Left hindlimb (tissue), 1 donor: ENCODE measurements around the gene TSG101.

Experiments used
- DNase-seq: peaks from one replicate; pipeline ENCODE4 v3.0.0-alpha.2; 2018

Gene TSG101

GRCh38 chr11:18526521-18527296 lies at the start of gene TSG101:
TSG101 (minus strand) TSS chr11:18526942; CDS start chr11:18526816, 126 bp downstream.
- DNase-seq, result peak; percentile 97

DNA sequence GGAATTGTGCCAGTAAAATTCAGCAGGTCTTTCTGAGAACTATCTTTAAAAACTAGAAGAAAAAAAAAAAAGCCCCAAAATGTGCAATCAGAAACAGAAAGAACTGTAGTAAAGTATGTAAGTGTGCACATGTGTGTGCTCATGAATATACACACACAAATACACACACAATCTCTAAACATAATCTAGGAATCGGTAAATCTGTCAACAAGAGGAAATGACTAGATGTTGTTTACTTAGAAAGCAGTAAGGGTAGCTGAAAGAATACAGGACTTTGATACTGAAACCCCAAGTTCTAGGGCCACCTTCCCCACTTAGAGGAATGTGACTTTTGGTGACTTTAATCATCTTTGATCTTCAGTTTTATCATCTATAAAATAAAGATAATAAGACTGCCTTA lies 48.6 kb upstream of the TSG101 start:
- no peak for DNase-seq

DNA sequence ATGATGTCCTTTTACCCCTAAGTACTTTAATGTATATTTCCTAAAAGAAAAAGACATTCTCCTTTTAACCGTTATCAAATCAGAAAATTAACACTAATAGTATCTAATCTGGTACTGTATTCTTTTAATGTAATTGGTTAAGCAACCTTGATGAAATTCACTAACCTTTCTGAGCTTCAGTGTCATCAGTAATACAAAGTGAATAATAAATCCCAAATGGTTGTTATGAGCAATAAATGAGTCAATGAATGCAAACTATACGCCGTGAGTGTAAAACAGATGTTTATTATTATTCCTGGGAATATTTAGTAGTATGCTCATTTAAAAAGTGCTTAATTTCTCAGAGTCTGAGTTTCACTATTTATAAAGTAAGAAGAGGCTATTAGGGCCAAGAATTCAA lies 40.3 kb upstream of the TSG101 start:
- no peak for DNase-seq

DNA sequence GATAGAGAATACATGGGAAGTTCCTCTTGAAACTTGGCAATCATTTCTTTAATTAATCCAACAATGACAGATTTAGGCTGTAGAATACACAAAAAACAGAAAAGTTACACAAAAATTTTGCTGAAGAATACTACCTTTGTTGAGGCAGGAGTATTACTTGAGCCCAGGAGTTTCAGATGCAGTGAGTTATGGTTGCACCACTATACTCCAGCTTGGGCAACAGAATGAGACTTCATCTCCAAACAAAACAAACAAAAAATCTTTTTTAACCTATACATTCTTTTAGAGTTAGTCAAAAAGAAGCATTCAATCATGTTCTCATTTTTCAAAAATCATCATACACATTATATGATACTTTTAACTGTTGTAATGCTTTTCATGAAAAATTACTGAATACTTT lies 39.7 kb upstream of the TSG101 start:
- DNase-seq, result no peak

DNA sequence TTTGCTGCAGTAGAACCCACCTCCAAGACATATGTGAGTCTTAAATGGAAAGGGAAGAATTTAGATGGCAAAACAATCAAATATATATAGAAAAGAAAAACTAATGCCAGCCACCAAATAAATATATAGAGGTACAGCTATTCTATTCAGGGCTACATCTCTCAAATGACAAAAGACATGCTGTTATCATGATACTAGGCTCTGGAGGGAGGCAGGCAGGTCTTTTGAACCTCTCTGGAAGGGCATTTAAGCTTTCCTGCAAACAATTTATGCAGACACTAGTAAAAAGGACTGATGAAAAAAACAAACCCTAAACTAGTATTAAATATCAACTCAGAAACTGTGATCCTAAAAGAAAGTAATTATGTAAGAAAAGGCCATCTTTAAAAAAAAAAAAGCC lies 37.4 kb upstream of the TSG101 start:
- no peak for DNase-seq

DNA sequence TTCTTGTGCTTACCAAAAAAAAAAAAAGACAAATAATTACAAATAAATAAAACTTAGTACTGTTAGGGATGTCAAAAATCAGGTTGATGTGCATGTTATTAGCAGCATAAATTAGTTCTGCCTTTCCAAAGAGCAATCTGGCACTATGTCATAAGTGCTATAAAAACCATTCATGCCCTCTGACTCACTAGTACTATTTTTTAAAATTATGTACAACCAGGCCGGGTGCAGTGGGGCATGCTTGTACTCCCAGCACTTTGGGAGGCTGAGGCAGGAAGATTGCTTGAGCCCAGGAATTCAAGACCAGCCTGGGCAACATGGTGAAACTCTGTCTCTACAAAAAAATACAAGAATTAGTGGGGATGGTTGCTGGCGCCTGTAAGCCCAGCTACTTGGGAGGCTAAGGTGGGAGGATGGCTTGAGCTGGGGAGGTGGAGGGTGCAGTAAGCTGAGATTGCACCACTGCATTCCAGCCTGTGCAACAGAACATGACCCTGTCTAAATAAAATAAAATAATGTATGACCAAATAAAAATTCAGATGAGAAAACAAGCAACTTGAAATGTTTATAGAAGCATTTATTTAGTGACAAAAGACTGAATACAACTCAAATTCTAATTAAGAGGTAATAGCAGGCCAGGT lies 36.5 kb upstream of the TSG101 start:
- no peak for DNase-seq

- no peak for DNase-seq
These were observed 21.3 kb upstream of the TSG101 start for GRCh38 chr11:18548001-18548400.

- no peak for DNase-seq
These were observed 13.7 kb upstream of the TSG101 start for GRCh38 chr11:18540207-18541009.

DNA sequence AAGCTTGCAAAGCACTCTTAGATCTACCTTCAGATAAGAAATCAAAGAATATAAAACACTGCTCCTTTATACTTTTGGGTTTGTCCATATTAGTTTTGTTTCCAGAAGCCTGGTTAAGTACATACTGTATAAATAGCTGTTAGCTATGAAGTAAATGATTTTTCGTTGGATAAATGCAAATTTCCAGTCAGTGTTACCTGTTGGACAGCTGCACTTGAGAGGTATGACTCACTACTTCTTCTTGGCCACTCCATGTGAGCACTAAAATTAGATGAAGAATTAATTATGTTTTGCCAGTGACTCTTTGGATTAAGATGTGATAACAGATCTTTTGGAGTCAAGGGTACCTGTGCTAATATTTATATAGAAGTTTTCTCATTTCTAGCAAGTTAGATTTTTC lies 9.5 kb upstream of the TSG101 start:
- no peak for DNase-seq

DNA sequence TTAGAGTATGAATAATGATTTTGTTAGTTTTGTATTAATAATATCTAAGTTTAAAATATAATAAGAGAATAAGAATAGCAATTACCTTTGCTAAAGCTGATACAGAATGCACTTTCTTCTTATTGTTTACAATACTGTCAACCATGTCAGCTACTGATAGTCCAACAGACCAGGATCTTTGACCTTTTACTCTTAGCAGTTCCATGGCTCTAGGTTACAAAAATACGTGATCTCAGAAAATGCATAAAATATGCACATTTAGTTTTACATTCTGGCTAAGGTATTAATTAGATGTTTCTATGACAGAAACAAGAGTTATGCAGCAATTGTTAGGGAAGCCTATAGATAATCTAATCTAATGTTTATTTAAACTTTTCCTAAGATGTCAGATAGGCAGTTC lies 7.5 kb upstream of the TSG101 start:
- no peak for DNase-seq

GRCh38 chr11:18533365-18533764 lies 6.6 kb upstream of the TSG101 start:
- DNase-seq, result no peak

DNA sequence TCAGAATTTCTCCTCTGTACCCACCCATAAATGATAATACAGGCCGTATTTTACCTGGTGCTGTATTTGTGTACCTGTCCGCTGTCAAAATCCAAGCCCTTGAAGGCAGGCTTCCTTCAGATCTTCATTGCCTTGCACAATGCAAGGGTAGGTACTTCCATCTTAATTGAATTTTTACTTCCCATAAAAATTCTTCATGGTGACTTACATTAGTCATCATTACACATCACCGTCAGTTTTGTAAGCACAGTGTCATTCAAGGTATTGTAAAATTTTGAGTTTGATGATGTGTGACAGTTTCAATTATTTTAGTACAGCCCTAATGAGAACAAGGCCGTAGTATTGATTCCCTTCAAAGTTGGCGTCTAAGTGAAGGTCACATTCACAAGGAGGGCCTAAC lies 770 bp upstream of the TSG101 start:
- no peak for DNase-seq

GRCh38 chr11:18526130-18526520 lies 617 bp downstream of the TSG101 start:
- no peak for DNase-seq

GRCh38 chr11:18524248-18524647 lies 2.5 kb downstream of the TSG101 start:
- no peak for DNase-seq

- DNase-seq, result no peak
These were observed 3.7 kb downstream of the TSG101 start for GRCh38 chr11:18523084-18523483.

GRCh38 chr11:18522388-18522787 lies 4.4 kb downstream of the TSG101 start:
- DNase-seq, result no peak

- no peak for DNase-seq
These were observed 5.6 kb downstream of the TSG101 start for GRCh38 chr11:18521122-18521521.

- DNase-seq, result no peak
These were observed 24.4 kb downstream of the TSG101 start for GRCh38 chr11:18502352-18502751.

GRCh38 chr11:18501629-18502028 lies 25.1 kb downstream of the TSG101 start:
- DNase-seq, result no peak

DNA sequence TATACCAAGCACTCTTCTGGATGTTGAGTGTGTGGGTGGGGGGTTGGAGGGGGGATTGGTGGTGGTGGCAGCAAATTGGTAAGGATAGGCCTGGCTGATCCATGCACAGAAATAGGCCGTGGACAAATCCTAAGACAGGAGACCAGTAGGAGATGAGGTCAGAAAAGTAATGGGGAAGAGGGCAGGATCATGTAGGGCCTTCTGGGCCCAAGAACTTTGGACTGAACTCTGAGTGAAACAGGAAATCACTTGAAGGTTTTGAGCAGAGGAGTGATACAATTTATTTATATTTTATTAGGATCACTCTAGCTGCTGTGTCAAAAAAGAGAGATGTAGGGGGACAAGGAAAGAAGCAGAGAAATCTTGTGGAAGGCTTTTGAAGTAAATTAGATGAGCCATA lies 28.7 kb downstream of the TSG101 start:
- no peak for DNase-seq

DNA sequence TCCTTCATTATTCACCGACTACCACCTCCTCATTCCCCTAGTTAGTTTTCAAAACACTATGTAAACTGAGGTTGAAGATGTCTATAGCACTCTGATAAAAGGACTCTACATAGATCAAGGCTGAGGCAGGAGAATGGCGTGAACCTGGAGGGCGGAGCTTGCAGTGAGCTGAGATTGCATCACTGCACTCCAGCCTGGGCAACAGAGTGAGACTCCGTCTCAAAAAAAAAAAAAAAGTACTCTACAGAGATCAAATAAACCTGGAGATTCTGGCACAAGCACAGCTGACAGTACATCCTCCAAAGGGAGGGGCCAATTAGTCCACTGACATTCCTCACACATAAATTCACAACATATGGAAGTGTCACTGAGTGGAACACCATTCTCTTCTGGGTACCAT lies 31.0 kb downstream of the TSG101 start:
- DNase-seq, result no peak

DNA sequence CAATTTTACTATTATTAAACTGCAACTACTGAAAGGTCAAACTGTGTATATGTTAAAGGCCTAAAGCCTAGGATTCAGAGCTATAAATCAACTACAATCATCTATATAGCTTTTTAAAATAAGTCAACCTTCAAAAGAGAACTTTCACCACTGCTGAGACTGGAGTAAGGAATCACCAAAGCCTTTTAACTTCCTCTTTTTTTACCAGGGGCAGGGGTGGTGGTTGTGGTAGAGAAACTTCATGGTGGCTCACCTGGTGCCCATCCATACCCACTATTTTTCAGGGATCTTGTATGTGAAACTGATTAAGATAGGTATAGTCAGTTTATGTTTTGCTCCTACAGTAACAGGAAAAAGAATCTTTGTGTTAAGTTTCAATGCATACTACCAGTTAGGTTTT lies 31.5 kb downstream of the TSG101 start:
- DNase-seq, result no peak

DNA sequence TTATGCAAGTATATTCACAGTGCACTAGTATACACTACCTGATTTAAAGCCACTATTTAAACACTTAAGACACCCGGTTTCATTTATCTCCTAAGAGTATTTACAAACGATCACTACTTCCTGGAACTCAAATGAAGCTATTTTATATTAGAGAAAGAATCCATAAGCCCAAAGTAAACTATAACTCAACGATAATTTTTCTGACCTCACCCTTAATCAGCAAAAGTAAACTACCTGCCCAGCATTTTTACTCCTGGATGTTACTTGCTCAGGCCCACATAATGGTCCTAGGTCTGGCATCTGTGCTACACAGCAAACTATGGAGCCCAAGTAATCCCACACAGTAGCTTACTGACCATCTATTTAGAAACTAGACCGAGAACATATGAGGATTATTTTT lies 33.4 kb downstream of the TSG101 start:
- DNase-seq, result no peak

DNA sequence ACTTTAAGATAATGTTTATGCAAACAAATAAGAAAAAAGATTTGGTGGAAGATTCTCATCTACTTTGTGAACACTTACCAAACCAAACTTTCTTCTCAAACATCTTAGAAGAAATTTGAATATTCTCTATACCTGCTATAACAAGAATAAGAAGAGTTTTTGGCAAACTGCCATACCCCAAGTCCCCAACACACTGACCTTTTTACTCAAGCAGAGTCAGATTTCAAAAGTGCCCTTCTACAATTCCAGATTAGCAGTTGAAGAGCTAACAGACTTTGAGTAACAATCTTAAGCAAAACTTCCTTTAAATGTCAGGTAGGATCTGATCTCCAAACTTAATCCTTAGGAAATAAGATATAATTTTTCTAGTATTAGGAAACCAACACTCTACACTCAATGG lies 33.9 kb downstream of the TSG101 start:
- DNase-seq, result no peak
